GM18868 (cell line): ENCODE results near the gene WDR18.

Source experiments
- ATAC-seq: cut with Tn5 transposase; IDR thresholded peaks from one replicate; pipeline ENCODE4 v1.9.1; 2021; ENCODE audit warnings: mild to moderate bottlenecking, moderate library complexity; ENCODE audit not compliant: unreplicated experiment

WDR18 gene

DNA sequence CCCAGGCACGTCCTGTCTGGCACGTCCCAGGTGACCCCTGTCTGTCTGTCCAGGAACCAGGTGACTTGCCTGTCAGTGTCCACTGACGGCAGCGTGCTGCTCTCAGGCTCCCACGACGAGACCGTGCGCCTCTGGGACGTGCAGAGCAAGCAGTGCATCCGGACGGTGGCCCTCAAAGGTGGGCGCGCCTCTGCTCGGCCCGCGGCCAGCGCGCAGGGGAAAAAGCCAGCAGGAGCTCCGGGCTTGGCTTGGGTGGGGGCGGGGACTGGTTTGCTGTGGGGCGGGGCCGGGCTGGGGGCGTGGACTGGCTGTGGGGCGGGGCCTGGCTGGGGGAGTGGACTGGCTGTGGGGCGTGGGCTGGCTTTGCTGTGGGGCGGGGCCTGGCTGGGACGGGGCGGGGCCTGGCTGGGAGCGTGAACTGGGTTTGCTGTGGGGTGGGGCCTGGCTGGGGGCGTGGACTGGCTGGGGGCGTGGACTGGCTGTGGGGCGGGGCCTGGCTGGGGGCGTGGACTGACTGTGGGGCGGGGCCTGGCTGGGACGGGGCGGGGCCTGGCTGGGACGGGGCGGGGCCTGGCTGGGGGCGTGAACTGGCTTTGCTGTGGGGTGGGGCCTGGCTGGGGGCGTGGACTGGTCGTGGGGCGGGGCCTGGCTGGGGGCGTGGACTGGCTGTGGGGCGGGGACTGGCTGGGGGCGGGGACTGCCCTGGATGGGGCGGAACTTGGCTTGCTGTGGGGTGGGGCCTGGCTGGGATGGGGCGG lies 7.2 kb downstream of the WDR18 start:
- ATAC-seq = no peak

GRCh38 chr19:991932-992669 lies 8.0 kb downstream of the WDR18 start:
- ATAC-seq = no peak

DNA sequence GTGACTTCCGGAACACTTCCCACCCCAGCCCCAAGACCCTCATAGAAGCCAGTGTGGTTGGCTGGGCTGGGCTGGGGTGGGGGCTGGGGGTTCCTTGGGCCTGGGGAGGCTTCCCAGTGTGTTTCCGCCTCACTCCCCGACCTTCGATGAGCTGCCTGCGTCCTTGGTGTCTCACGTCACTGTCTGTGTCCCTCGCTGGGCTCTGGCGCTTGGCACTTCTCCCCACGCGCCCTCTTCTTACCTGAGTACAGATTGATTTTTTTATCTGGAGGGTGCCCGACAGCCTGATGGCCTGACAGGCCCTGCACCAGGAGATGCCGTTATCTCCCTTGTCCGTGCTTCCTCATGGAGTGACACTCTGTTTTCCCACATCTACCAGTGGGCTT lies 8.5 kb downstream of the WDR18 start:
- ATAC-seq = no peak

DNA sequence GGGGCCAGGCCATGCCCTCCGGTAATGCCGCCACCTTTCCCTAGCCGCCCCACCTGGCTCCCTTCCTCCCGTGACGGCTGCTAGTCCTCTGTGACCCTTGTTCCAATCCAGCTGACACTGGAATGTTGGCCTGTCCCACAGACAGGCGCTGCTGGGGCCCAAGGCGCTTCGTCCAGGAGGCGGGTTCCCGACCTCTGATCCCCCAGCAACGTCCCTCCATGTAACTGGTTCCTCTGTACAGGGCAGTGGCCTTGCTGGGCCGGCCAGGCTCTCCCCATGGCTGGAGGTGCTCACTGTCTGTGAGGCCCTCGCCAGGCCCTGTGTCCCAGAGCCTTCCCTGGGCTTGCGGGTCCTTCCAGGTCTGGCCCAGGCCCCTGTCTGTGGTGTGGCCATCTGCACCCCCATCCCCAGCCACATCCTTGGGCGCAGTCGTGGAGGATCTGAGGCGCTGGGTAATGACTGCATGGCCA lies 9.3 kb downstream of the WDR18 start:
- no peak for ATAC-seq

GRCh38 chr19:993831-994393 lies 9.8 kb downstream of the WDR18 start:
- no peak for ATAC-seq

DNA sequence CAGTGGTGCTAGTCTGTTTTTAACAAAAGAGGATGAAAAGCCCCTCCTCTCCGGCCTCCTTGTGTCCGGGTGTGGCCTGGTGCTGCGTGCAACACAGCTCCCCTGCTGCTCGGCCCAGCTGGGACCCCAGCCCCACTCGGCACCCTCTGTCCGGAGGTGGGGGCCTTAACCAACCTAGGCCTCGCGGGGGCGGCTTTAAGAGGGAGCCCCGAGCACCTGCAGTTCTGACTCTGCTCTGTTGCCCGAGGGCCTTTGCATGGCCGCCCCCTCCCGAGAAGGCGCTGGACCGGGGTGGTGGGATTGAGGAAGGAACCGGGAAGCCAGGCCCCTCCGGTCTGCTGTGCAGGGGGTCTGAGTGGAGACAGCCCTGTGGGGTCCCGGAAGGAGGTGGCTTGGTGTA lies 10.4 kb downstream of the WDR18 start:
- no peak for ATAC-seq

GRCh38 chr19:995051-995827 lies 11.1 kb downstream of the WDR18 start:
- ATAC-seq = no peak

- no peak for ATAC-seq
Observed at GRCh38 chr19:996051-996838, 12.1 kb downstream of the WDR18 start.

DNA sequence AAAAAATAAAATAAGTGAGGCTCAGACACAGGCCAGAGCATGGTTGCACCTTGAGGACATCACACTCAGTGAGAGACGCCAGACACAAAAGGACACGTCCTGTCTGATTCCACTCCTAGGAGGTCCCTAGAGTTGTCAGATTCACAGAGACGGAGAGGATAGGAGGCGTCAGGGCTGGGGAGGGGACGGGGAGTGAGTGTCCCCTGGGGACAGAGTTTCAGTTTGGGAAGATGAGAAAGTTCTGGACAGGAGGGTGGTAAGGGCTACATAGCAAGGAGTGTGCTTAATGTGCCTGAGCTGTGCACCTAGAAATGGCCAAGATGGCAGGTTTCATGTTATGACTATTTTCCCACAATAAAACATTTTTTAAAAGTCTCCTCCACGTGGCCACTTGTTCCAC lies 13.9 kb downstream of the WDR18 start:
- no peak for ATAC-seq

DNA sequence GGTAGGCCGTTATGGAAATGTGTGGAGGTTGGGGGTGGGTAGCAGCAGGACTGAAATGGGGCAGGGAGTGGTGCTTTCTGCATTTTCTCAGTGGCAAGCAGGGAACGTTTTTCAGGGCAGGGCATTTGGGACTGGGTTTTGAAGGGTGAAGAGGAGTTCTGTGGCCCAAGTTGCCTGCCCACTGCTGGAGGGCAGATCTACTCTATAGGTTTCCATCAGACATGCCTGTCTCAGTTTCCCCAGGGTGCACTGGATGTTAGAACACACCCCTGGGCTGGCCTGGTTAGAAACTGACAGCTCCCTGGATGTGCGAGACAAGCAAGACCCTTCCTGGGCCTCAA lies 15.2 kb downstream of the WDR18 start:
- no peak for ATAC-seq

GRCh38 chr19:1000095-1000494 lies 15.9 kb downstream of the WDR18 start, which contains the start of gene GRIN3B:
GRIN3B (plus strand) TSS chr19:1000419; CDS start chr19:1000438, 19 bp downstream.
- ATAC-seq = no peak

- ATAC-seq = no peak
Observed at GRCh38 chr19:1000591-1001537, 16.7 kb downstream of the WDR18 start.

DNA sequence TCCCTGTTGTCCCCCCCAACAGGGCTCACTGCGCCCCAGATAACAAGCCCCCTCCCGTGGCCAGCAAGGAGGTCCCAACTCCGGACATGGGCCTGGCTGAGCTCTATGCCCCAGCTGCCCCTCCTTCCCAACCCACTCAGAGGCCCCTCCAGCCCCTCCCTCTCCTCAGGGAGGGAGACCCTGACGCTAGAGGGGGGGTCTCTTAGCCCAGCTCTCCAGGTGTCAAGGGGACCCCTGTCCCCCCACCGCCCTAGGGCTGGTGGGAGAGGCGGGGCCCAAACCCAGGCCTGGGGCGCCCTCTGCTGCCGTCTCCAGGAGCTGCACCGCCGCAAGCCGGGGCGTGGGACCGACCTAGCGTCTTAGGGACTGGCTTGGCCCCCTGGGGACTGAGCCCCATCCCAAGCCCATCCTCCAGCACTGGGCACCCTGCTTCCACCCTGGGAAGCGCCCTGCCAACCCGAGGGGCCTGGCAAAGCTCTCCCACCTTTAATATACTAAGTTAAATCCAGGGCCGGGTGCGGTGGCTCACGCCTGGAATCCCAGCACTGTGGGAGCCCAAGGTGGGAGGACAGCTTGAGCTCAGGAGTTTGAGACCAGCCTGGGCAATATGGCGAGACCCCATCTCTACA lies 17.5 kb downstream of the WDR18 start:
- ATAC-seq = no peak

- ATAC-seq = no peak
Observed at GRCh38 chr19:1002600-1002999, 18.5 kb downstream of the WDR18 start.

GRCh38 chr19:1003283-1003682 lies 19.1 kb downstream of the WDR18 start:
- no peak for ATAC-seq

GRCh38 chr19:1004204-1004802 lies 20.2 kb downstream of the WDR18 start:
- ATAC-seq = no peak

DNA sequence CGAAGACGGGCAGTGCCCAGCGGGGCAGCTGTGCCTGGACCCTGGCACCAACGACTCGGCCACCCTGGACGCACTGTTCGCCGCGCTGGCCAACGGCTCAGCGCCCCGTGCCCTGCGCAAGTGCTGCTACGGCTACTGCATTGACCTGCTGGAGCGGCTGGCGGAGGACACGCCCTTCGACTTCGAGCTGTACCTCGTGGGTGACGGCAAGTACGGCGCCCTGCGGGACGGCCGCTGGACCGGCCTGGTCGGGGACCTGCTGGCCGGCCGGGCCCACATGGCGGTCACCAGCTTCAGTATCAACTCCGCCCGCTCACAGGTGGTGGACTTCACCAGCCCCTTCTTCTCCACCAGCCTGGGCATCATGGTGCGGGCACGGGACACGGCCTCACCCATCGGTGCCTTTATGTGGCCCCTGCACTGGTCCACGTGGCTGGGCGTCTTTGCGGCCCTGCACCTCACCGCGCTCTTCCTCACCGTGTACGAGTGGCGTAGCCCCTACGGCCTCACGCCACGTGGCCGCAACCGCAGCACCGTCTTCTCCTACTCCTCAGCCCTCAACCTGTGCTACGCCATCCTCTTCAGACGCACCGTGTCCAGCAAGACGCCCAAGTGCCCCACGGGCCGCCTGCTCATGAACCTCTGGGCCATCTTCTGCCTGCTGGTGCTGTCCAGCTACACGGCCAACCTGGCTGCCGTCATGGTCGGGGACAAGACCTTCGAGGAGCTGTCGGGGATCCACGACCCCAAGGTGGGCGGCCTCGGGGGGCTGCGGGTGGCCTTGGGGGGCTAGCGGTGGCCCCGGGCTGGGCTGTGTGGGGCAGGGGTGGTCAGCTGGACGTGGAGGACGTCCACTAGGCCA lies 20.9 kb downstream of the WDR18 start:
- no peak for ATAC-seq
